GDM1 (cell line): ENCODE results near the gene TSSK3.
A peak's percentile ranks its signal among the peaks of the same experiment; 100 is the strongest.

Experiments
- DNase-seq: peaks from one replicate; lab custom pipeline; 2025; lab: John Stamatoyannopoulos, UW

The TSSK3 gene

GRCh38 chr1:32400876-32401631, 38.7 kb downstream of the TSSK3 start:
- peak; percentile 10 for DNase-seq

DNA sequence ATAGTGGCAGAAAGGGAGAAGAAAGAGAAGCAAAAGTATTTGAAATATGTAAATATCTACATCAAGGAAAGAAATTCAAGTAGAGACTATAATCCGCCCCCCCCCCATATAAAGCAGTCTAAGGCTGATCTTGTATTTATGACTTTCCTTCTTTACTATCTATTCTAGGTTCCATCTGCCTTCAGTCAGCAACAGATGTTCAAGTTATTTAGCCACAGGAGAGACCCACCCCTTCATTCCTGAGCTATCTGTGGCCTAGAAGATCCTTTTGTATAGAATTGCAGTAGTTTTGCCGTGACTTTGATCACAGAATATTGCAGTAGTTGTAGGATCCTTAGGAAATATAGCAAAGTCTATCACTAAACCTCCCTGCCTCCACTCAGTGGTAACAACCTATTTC, 42.6 kb downstream of the TSSK3 start:
- no peak for DNase-seq

GRCh38 chr1:32405672-32406467, 43.5 kb downstream of the TSSK3 start:
- DNase-seq = no peak

GRCh38 chr1:32406629-32407111, 44.3 kb downstream of the TSSK3 start:
- DNase-seq = no peak

DNA sequence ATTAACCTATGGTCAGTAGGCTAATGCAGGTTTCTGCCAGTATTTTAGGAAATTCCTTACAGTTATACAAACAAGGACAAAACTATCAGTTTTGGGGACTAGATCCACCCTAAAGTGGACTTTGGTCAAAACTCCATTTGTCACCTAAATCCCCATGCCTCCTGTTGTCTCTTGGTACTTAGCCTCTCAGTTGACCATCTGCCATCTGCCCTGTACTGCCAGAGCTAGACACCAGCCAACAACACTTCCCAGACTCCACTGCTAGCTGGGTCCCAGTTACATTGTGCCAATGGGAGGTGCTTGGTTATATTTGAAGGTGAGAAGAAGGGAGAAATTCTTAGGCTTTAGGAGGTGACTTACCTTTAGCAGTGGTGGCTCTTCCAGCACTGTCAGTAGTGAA, 48.9 kb downstream of the TSSK3 start:
- no peak for DNase-seq

DNA sequence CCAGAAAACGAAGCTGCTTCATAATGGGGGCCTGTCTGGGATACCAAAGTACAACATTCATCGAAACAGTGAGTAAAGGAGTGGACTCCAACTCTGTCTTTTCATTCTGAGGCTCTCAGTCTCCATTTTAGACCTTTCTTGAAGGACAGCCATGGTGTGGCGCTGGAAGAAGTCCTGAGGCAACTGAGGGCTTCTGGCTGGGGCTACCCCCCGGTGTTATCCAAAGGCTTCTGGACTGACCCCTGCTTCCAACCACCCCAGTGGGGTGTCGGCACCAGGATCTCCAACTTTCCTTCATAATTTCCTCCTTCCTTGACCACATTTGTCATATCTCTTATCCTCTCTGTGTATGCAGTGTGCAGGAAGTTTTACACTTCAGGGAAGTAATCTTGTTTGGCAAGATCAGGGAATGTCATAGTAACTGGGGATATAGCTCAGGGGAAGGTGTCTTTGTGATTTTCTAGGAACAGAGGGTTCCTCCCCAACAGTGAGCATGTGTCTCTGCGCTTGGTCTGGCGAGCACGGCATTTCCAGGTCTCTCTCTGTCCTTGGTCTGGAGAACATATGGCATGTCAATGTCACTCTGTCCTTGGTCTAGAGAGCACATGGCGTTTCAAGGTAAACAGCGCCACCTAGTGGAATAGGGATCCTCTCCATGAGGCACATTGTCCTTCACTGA, 51.3 kb downstream of the TSSK3 start:
- peak; percentile 59 for DNase-seq
